ENCODE data around the gene LMOD2.

GRCh38 chr7:123621707-123622106 lies 34.0 kb upstream of the LMOD2 start:
- TF ChIP-seq POLR2A (conservative IDR thresholded peaks at IDR 0.05) (no peak), SIN3B (IDR thresholded peaks at IDR 0.05; ENCODE audit: low read depth) (no peak), EZH2 (IDR thresholded peaks at IDR 0.05; ENCODE audit: borderline replicate concordance, low read depth, low read length) (no peak), RFX5 (IDR thresholded peaks at IDR 0.05; ENCODE audit: low read depth, low read length) (no peak), TAF1 (IDR thresholded peaks at IDR 0.05; ENCODE audit: control insufficient read depth, extremely low read depth, insufficient read depth, low read length, severe bottlenecking) (no peak), CTCF (IDR thresholded peaks at IDR 0.05 in 2 of 3, conservative IDR thresholded peaks at IDR 0.05 in 1 of 3; ENCODE audit: insufficient read depth in 2 of 3, low read depth in 1 of 3, low read length in 3 of 3) (no peak), SRSF7 (optimal IDR thresholded peaks at IDR 0.05; ENCODE audit: low read depth, low read length) (no peak), ATF2 (CRISPR knock-in tag; IDR thresholded peaks at IDR 0.05) (no peak), ERF (CRISPR knock-in tag; IDR thresholded peaks at IDR 0.05) (no peak), NFYB (IDR thresholded peaks at IDR 0.05; ENCODE audit: extremely low read depth, insufficient read length) (no peak), TEAD4 (IDR thresholded peaks at IDR 0.05; ENCODE audit: low read length) (no peak), TEAD4 (CRISPR knock-in tag; IDR thresholded peaks at IDR 0.05; ENCODE audit: borderline replicate concordance) (no peak), ATF3 (IDR thresholded peaks at IDR 0.05) (no peak), ATF3 (CRISPR knock-in tag; conservative IDR thresholded peaks at IDR 0.05) (no peak), ZFP36 (IDR thresholded peaks at IDR 0.05; ENCODE audit: low read depth, low read length, partially characterized antibody) (no peak)
